H9 (cell line): Measurements from ENCODE around the gene CLPTM1L. TPM values are rescaled to one million over a fixed set of nuclear protein-coding genes. Genes with fewer than 3 reads are reported as not detected.

ENCODE experiments used
- DNase-seq: peaks from one replicate; pipeline ENCODE4 v3.0.0-alpha.2; 2017
- H2AFZ ChIP-seq: one replicate; pipeline ENCODE4 v1.6.1; 2013; ENCODE audit warnings: mild to moderate bottlenecking, low read length, control low read depth, moderate library complexity
- H2AK5ac ChIP-seq: 2 replicates; pipeline ENCODE4 v1.6.1; 2013; ENCODE audit warnings: low read length, control low read depth, mixed read lengths; ENCODE audit not compliant: insufficient read length
- H2BK120ac ChIP-seq: one replicate; pipeline ENCODE4 v1.6.1; 2013; ENCODE audit warnings: low read depth, mild to moderate bottlenecking, low read length, control low read depth, inconsistent platforms; ENCODE audit not compliant: poor library complexity, severe bottlenecking
- H2BK12ac ChIP-seq: 2 replicates; pipeline ENCODE4 v1.6.1; 2013; ENCODE audit warnings: low read length, control low read depth, mixed read lengths, low read depth; ENCODE audit not compliant: insufficient read length
- H2BK15ac ChIP-seq: 2 replicates; pipeline ENCODE4 v1.6.1; 2013; ENCODE audit warnings: low read depth, low read length, control low read depth
- H2BK20ac ChIP-seq: one replicate; pipeline ENCODE4 v1.6.1; 2013; ENCODE audit warnings: low read depth, mild to moderate bottlenecking, low read length, control low read depth, inconsistent platforms; ENCODE audit not compliant: poor library complexity, severe bottlenecking
- H2BK5ac ChIP-seq: 2 replicates; pipeline ENCODE4 v1.6.1; 2013; ENCODE audit warnings: low read length, control low read depth, mixed read lengths; ENCODE audit not compliant: insufficient read length
- H3K14ac ChIP-seq: 2 replicates; pipeline ENCODE4 v1.6.1; 2013; ENCODE audit warnings: low read length, control low read depth; ENCODE audit not compliant: insufficient read depth
- H3K18ac ChIP-seq: 2 replicates; pipeline ENCODE4 v1.6.1; 2013; ENCODE audit warnings: low read depth, mild to moderate bottlenecking, mixed read lengths, low read length, control low read depth; ENCODE audit not compliant: insufficient read length
- H3K23ac ChIP-seq: 2 replicates; pipeline ENCODE4 v1.6.1; 2013; ENCODE audit warnings: low read length, control low read depth, mixed read lengths, low read depth; ENCODE audit not compliant: insufficient read length
- H3K23me2 ChIP-seq: 2 replicates; pipeline ENCODE4 v1.6.1; 2013; ENCODE audit warnings: low read depth, mild to moderate bottlenecking, mixed read lengths, low read length, control low read depth; ENCODE audit not compliant: insufficient read length, poor library complexity, severe bottlenecking
- H3K27ac ChIP-seq: 2 replicates; pipeline ENCODE4 v1.5.1; 2013; ENCODE audit warnings: low read length, control low read depth, mixed read lengths, low read depth; ENCODE audit not compliant: insufficient read length
- H3K27me3 ChIP-seq: 2 replicates; pipeline ENCODE4 v1.6.1; 2013; ENCODE audit warnings: low read length, control low read depth, inconsistent platforms; ENCODE audit not compliant: insufficient read depth
- H3K4ac ChIP-seq: 2 replicates; pipeline ENCODE4 v1.6.1; 2013; ENCODE audit warnings: low read depth, mild to moderate bottlenecking, control low read depth, inconsistent platforms, low read length, moderate library complexity
- H3K4me1 ChIP-seq: 2 replicates; pipeline ENCODE4 v1.6.1; 2013; ENCODE audit warnings: low read length, control low read depth, inconsistent platforms; ENCODE audit not compliant: insufficient read depth
- H3K4me2 ChIP-seq: 2 replicates; pipeline ENCODE4 v1.6.1; 2013; ENCODE audit warnings: low read length, control low read depth, mixed read lengths; ENCODE audit not compliant: insufficient read length, insufficient read depth
- H3K56ac ChIP-seq: 2 replicates; pipeline ENCODE4 v1.6.1; 2013; ENCODE audit warnings: low read depth, mild to moderate bottlenecking, mixed read lengths, low read length, control low read depth; ENCODE audit not compliant: insufficient read length
- H3K79me1 ChIP-seq: 2 replicates; pipeline ENCODE4 v1.6.1; 2013; ENCODE audit warnings: low read depth, mild to moderate bottlenecking, moderate library complexity, low read length, control low read depth, inconsistent platforms; ENCODE audit not compliant: insufficient read depth, poor library complexity, severe bottlenecking
- H3K79me2 ChIP-seq: 2 replicates; pipeline ENCODE4 v1.6.1; 2013; ENCODE audit warnings: low read length, control low read depth, inconsistent platforms; ENCODE audit not compliant: insufficient read depth
- H3K9ac ChIP-seq: 2 replicates; pipeline ENCODE4 v1.6.1; 2013; ENCODE audit warnings: low read length, control low read depth, mixed read lengths; ENCODE audit not compliant: insufficient read length; ENCODE audit errors: extremely low read depth
- H3K9me3 ChIP-seq: one replicate; pipeline ENCODE4 v1.6.1; 2013; ENCODE audit warnings: low read depth, low read length, inconsistent platforms; ENCODE audit not compliant: control insufficient read depth
- H3T11ph ChIP-seq: one replicate; pipeline ENCODE4 v1.6.1; 2013; ENCODE audit warnings: mild to moderate bottlenecking, low read length, control low read depth, inconsistent platforms
- H4K20me1 ChIP-seq: one replicate; pipeline ENCODE4 v1.6.1; 2013; ENCODE audit not compliant: control insufficient read depth, insufficient read length, insufficient read depth
- H4K5ac ChIP-seq: 2 replicates; pipeline ENCODE4 v1.6.1; 2013; ENCODE audit warnings: low read depth, mild to moderate bottlenecking, mixed read lengths, low read length, control low read depth; ENCODE audit not compliant: insufficient read length
- H4K8ac ChIP-seq: replicated peaks from 2 replicates; pipeline ENCODE4 v1.6.1; 2013; ENCODE audit warnings: low read length, control low read depth, mixed read lengths, low read depth; ENCODE audit not compliant: insufficient read length
- H4K91ac ChIP-seq: 2 replicates; pipeline ENCODE4 v1.6.1; 2013; ENCODE audit warnings: low read depth, mild to moderate bottlenecking, moderate library complexity, mixed read lengths, low read length, control low read depth; ENCODE audit not compliant: insufficient read length
- H3K27ac Mint-ChIP-seq, 3 experiments: 2 replicates in 2 of 3; 3 replicates in 1 of 3; pipeline ENCODE4 v1.8.0; 2020 to 2021; ENCODE audit warnings: mixed read lengths in 3 of 3, mild to moderate bottlenecking in 1 of 3, moderate library complexity in 1 of 3
- H3K27me3 Mint-ChIP-seq: 2 replicates; pipeline ENCODE4 v1.8.0; 2021; ENCODE audit warnings: low read depth, mild to moderate bottlenecking, moderate library complexity, mixed read lengths
- H3K36me3 Mint-ChIP-seq, 3 experiments: 2 replicates in 2 of 3; 3 replicates in 1 of 3; pipeline ENCODE4 v1.8.0; 2020 to 2021; ENCODE audit warnings: low read depth in 3 of 3, mixed read lengths in 3 of 3; ENCODE audit not compliant: insufficient read depth in 1 of 3
- H3K4me1 Mint-ChIP-seq, 2 experiments: 2 replicates each; pipeline ENCODE4 v1.8.0; 2020; ENCODE audit warnings: mixed read lengths in 2 of 2
- H3K4me3 Mint-ChIP-seq, 2 experiments: 2 replicates in 1 of 2; 3 replicates in 1 of 2; pipeline ENCODE4 v1.8.0; 2020 to 2021; ENCODE audit warnings: mild to moderate bottlenecking in 2 of 2, mixed read lengths in 2 of 2, moderate library complexity in 1 of 2
- H3K9me3 Mint-ChIP-seq, 2 experiments: 2 replicates in 1 of 2; 3 replicates in 1 of 2; pipeline ENCODE4 v1.8.0; 2020; ENCODE audit warnings: mild to moderate bottlenecking in 2 of 2, mixed read lengths in 2 of 2, moderate library complexity in 1 of 2
- WGBS: extraction: QIAGEN DNeasy Blood & Tissue Kit; methylation state at CpG from one replicate; pipeline ENCODE4 v1.1.7; 2013; ENCODE audit warnings: missing lambda C conversion rate, low lambda C conversion rate, mixed read lengths; ENCODE audit not compliant: insufficient read length; ENCODE audit errors: extremely low coverage; 5-methylcytosine and 5-hydroxymethylcytosine counted together
- microRNA-seq: library from miRNA; unstranded; fragments of <30 nt; microRNA quantifications from one replicate; pipeline ENCODE4, GENCODE V29; 2020; ENCODE audit warnings: borderline microRNAs expressed
- total RNA-seq: library from RNA; stranded (reverse); gene quantifications from 2 replicates; pipeline ENCODE4 v1.2.1, GENCODE V29; 2021
- TF ChIP-seq, protein P1 (sequence below): fragments of 200-600 bp; sonication (generic); conservative IDR thresholded peaks from 3 replicates; pipeline ENCODE4 v1.8.0; 2021; ENCODE audit warnings: antibody characterized with exemption, mild to moderate bottlenecking

The CLPTM1L gene
- total RNA-seq, 1 experiment from 2014 or later: 108 TPM

DNA sequence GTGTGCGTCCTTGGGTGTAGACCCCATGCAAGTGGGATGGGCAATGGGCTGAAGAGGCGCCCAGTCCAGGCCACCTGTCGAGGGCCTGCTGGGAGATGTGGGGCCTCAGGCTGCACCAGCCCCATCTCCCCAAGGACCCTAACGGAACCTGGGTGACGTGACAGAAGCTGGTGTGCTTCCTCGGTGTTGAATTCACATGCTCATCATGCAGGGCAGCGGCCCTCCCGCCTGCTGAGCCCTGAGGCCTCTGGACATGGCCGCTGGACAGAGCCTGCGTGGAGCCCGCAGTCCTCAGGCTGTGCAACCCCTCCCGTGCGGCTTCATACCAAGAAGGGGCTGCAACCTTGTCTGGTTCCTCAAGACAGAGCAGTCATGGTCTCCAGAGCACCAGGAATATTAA is 76.8 kb downstream of the CLPTM1L start:
- Histone ChIP-seq H3K9ac (no peak overlapping the region), H3K18ac (no peak overlapping the region), H4K91ac (no peak overlapping the region), H3K27ac (no peak overlapping the region), H3K4ac (no peak overlapping the region), H2BK5ac (no peak overlapping the region), H3K23me2 (no peaks in the 10 kb centered on the region), H3K4me2 (no peak overlapping the region), H3K23ac (no peak overlapping the region), H3K27me3 (no peaks in the 10 kb centered on the region), H2AK5ac (no peak overlapping the region), H4K20me1 (no peaks in the 10 kb centered on the region), H3K14ac (no peak overlapping the region), H3T11ph (no peak overlapping the region), H2BK15ac (no peak overlapping the region), H3K79me2 (no peaks in the 10 kb centered on the region), H3K79me1 (no peaks in the 10 kb centered on the region), H3K9me3 (peaks cover under 1% of the 10 kb centered on the region), H2AFZ (no peak overlapping the region), H3K56ac (no peak overlapping the region), H2BK120ac (no peak overlapping the region), H4K8ac (no peak overlapping the region), H2BK20ac (no peak overlapping the region), H4K5ac (no peak overlapping the region), H3K4me1 (no peaks in the 10 kb centered on the region), H2BK12ac (no peak overlapping the region)
- no CpG with 5 or more reads among the region's 13 CpGs for WGBS
- Mint-ChIP-seq H3K27ac (no peak overlapping the region), H3K36me3 (peaks cover 21 to 37% (median 27%) of the 10 kb centered on the region in 3 experiments; a peak in 6 of 7 replicates), H3K27me3 (peaks cover 1% of the 10 kb centered on the region; the same call in 1 of the 2 replicates), H3K4me3 (no peak overlapping the region), H3K9me3 (no peaks in the 10 kb centered on the region), H3K4me1 (no peaks in the 10 kb centered on the region)
- DNase-seq: no peak
- TF ChIP-seq, protein P1, sequence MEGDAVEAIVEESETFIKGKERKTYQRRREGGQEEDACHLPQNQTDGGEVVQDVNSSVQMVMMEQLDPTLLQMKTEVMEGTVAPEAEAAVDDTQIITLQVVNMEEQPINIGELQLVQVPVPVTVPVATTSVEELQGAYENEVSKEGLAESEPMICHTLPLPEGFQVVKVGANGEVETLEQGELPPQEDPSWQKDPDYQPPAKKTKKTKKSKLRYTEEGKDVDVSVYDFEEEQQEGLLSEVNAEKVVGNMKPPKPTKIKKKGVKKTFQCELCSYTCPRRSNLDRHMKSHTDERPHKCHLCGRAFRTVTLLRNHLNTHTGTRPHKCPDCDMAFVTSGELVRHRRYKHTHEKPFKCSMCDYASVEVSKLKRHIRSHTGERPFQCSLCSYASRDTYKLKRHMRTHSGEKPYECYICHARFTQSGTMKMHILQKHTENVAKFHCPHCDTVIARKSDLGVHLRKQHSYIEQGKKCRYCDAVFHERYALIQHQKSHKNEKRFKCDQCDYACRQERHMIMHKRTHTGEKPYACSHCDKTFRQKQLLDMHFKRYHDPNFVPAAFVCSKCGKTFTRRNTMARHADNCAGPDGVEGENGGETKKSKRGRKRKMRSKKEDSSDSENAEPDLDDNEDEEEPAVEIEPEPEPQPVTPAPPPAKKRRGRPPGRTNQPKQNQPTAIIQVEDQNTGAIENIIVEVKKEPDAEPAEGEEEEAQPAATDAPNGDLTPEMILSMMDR: no peak

Small RNAs within 50 kb of the gene (microRNA-seq; reads per million reads assigned to microRNA genes)
- not detected for gene MIR4457

Other genes with a start within 250 kb of the CLPTM1L start
- 30.8 and 30.9 TPM in 2 replicates for gene SLC12A7, start 233.0 kb downstream of the CLPTM1L start, total RNA-seq
- not detected in 2 replicates for gene SLC6A19, start 143.5 kb downstream of the CLPTM1L start, total RNA-seq
- gene SLC6A18, start 119.7 kb downstream of the CLPTM1L start, total RNA-seq: not detected in 2 replicates
- gene TERT, start 50.0 kb downstream of the CLPTM1L start, total RNA-seq: 13.3 and 15.5 TPM in 2 replicates
- 0.50 and 0.61 TPM in 2 replicates for gene SLC6A3, start 100.3 kb upstream of the CLPTM1L start, total RNA-seq
- gene LPCAT1, start 178.9 kb upstream of the CLPTM1L start, total RNA-seq: 222 and 231 TPM in 2 replicates